Measurements from ENCODE around the gene CEP290.

Gene CEP290

GRCh38 chr12:88167384-88167783 lies 25.5 kb upstream of the CEP290 start:
- no peaks in the 10 kb centered on the region for H3K79me2 ChIP-seq (ENCODE audit: control insufficient read depth, insufficient read depth, low read length)
- no peak overlapping the region for H3K18ac ChIP-seq (ENCODE audit: low read length)
- H3K4me3 ChIP-seq (ENCODE audit: low read length), result no peak overlapping the region
- H3K9ac ChIP-seq (ENCODE audit: low read length), result no peak overlapping the region
- WGBS (ENCODE audit: extremely low coverage, insufficient coverage, low lambda C conversion rate), result no CpG with 5 or more reads among the region's 2 CpGs
- H3K4me2 ChIP-seq (ENCODE audit: low read length), result no peak overlapping the region
- no peak overlapping the region for H2AK5ac ChIP-seq (ENCODE audit: low read length)
- no peaks in the 10 kb centered on the region for H3K79me1 ChIP-seq (ENCODE audit: low read length)
- H3K27ac ChIP-seq (ENCODE audit: low read depth, low read length), result no peak overlapping the region
- no peak overlapping the region for H4K5ac ChIP-seq (ENCODE audit: low read length)
- H2BK15ac ChIP-seq (replicated peaks; ENCODE audit: low read depth), result no peak overlapping the region
- no peak overlapping the region for H3K4ac ChIP-seq (ENCODE audit: low read depth, low read length)
- no peaks in the 10 kb centered on the region for H3K4me1 ChIP-seq (ENCODE audit: control insufficient read depth, low read depth, low read length)
- no peak overlapping the region for H2BK5ac ChIP-seq (ENCODE audit: low read length)
- H3K23ac ChIP-seq (ENCODE audit: low read length), result no peak overlapping the region
- H3K36me3 ChIP-seq (ENCODE audit: control insufficient read depth, insufficient read depth, low read length), result no peaks in the 10 kb centered on the region
- H3K27me3 ChIP-seq (ENCODE audit: insufficient read depth, low read length, poor library complexity), result no peaks in the 10 kb centered on the region
- no peak overlapping the region for H2BK120ac ChIP-seq (ENCODE audit: low read depth, low read length)
- H3K56ac ChIP-seq (ENCODE audit: low read length), result no peak overlapping the region
- no peak overlapping the region for H4K8ac ChIP-seq (ENCODE audit: low read depth, low read length)
- no peak for DNase-seq

- no CpG with 5 or more reads among the region's 1 CpG for WGBS (ENCODE audit: extremely low coverage, insufficient coverage, low lambda C conversion rate)
- no peaks in the 10 kb centered on the region for H3K27me3 ChIP-seq (ENCODE audit: insufficient read depth, low read length, poor library complexity)
- H2BK15ac ChIP-seq (replicated peaks; ENCODE audit: low read depth), result no peak overlapping the region
- no peak overlapping the region for H3K4me3 ChIP-seq (ENCODE audit: low read length)
- no peak overlapping the region for H2AK5ac ChIP-seq (ENCODE audit: low read length)
- H3K79me2 ChIP-seq (ENCODE audit: control insufficient read depth, insufficient read depth, low read length), result no peaks in the 10 kb centered on the region
- no peak for DNase-seq
- no peak overlapping the region for H2BK5ac ChIP-seq (ENCODE audit: low read length)
- H4K5ac ChIP-seq (ENCODE audit: low read length), result no peak overlapping the region
- H3K27ac ChIP-seq (ENCODE audit: low read depth, low read length), result no peak overlapping the region
- no peak overlapping the region for H3K4me2 ChIP-seq (ENCODE audit: low read length)
- H3K56ac ChIP-seq (ENCODE audit: low read length), result no peak overlapping the region
- H3K18ac ChIP-seq (ENCODE audit: low read length), result no peak overlapping the region
- no peak overlapping the region for H3K9ac ChIP-seq (ENCODE audit: low read length)
- no peak overlapping the region for H4K8ac ChIP-seq (ENCODE audit: low read depth, low read length)
- no peak overlapping the region for H2BK120ac ChIP-seq (ENCODE audit: low read depth, low read length)
- H3K79me1 ChIP-seq (ENCODE audit: low read length), result no peaks in the 10 kb centered on the region
- H3K4me1 ChIP-seq (ENCODE audit: control insufficient read depth, low read depth, low read length), result no peaks in the 10 kb centered on the region
- no peaks in the 10 kb centered on the region for H3K36me3 ChIP-seq (ENCODE audit: control insufficient read depth, insufficient read depth, low read length)
- no peak overlapping the region for H3K4ac ChIP-seq (ENCODE audit: low read depth, low read length)
- no peak overlapping the region for H3K23ac ChIP-seq (ENCODE audit: low read length)
Measured at GRCh38 chr12:88166179-88166578, 24.3 kb upstream of the CEP290 start.

- Histone ChIP-seq H4K5ac (ENCODE audit: low read length) (no peak overlapping the region), H3K4me2 (ENCODE audit: low read length) (no peak overlapping the region), H3K4ac (ENCODE audit: low read depth, low read length) (no peak overlapping the region), H3K27me3 (ENCODE audit: insufficient read depth, low read length, poor library complexity) (no peaks in the 10 kb centered on the region), H3K18ac (ENCODE audit: low read length) (no peak overlapping the region), H2BK120ac (ENCODE audit: low read depth, low read length) (peak overlapping the region; percentile 73), H2BK15ac (replicated peaks; ENCODE audit: low read depth) (peak overlapping the region; percentile 57), H3K4me1 (ENCODE audit: control insufficient read depth, low read depth, low read length) (no peaks in the 10 kb centered on the region), H3K9ac (ENCODE audit: low read length) (no peak overlapping the region), H3K79me1 (ENCODE audit: low read length) (no peaks in the 10 kb centered on the region), H3K4me3 (ENCODE audit: low read length) (no peak overlapping the region), H3K79me2 (ENCODE audit: control insufficient read depth, insufficient read depth, low read length) (no peaks in the 10 kb centered on the region), H3K23ac (ENCODE audit: low read length) (no peak overlapping the region), H2BK5ac (ENCODE audit: low read length) (no peak overlapping the region), H3K56ac (ENCODE audit: low read length) (no peak overlapping the region), H2AK5ac (ENCODE audit: low read length) (no peak overlapping the region), H3K36me3 (ENCODE audit: control insufficient read depth, insufficient read depth, low read length) (no peaks in the 10 kb centered on the region), H4K8ac (ENCODE audit: low read depth, low read length) (no peak overlapping the region), H3K27ac (ENCODE audit: low read depth, low read length) (no peak overlapping the region)
- WGBS (ENCODE audit: extremely low coverage, insufficient coverage, low lambda C conversion rate), result no CpG with 5 or more reads among the region's 2 CpGs
- DNase-seq, result no peak
Measured at GRCh38 chr12:88163371-88163770, 21.5 kb upstream of the CEP290 start.

- no peak overlapping the region for H4K8ac ChIP-seq (ENCODE audit: low read depth, low read length)
- no peak for DNase-seq
- H3K9ac ChIP-seq (ENCODE audit: low read length), result no peak overlapping the region
- WGBS (ENCODE audit: extremely low coverage, insufficient coverage, low lambda C conversion rate), result no CpG with 5 or more reads among the region's 1 CpG
- H3K4me2 ChIP-seq (ENCODE audit: low read length), result no peak overlapping the region
- no peak overlapping the region for H3K4me3 ChIP-seq (ENCODE audit: low read length)
- no peak overlapping the region for H2BK5ac ChIP-seq (ENCODE audit: low read length)
- no peaks in the 10 kb centered on the region for H3K36me3 ChIP-seq (ENCODE audit: control insufficient read depth, insufficient read depth, low read length)
- H2AK5ac ChIP-seq (ENCODE audit: low read length), result no peak overlapping the region
- H3K18ac ChIP-seq (ENCODE audit: low read length), result peak overlapping the region; percentile 56
- no peak overlapping the region for H3K23ac ChIP-seq (ENCODE audit: low read length)
- H2BK120ac ChIP-seq (ENCODE audit: low read depth, low read length), result no peak overlapping the region
- no peak overlapping the region for H3K56ac ChIP-seq (ENCODE audit: low read length)
- H2BK15ac ChIP-seq (replicated peaks; ENCODE audit: low read depth), result no peak overlapping the region
- peaks cover 3% of the 10 kb centered on the region for H3K79me2 ChIP-seq (ENCODE audit: control insufficient read depth, insufficient read depth, low read length)
- no peaks in the 10 kb centered on the region for H3K27me3 ChIP-seq (ENCODE audit: insufficient read depth, low read length, poor library complexity)
- H3K4ac ChIP-seq (ENCODE audit: low read depth, low read length), result no peak overlapping the region
- no peaks in the 10 kb centered on the region for H3K4me1 ChIP-seq (ENCODE audit: control insufficient read depth, low read depth, low read length)
- no peak overlapping the region for H3K27ac ChIP-seq (ENCODE audit: low read depth, low read length)
- H3K79me1 ChIP-seq (ENCODE audit: low read length), result no peaks in the 10 kb centered on the region
- no peak overlapping the region for H4K5ac ChIP-seq (ENCODE audit: low read length)
Measured at GRCh38 chr12:88156075-88156654, 14.3 kb upstream of the CEP290 start.

GRCh38 chr12:88153959-88154358 lies 12.1 kb upstream of the CEP290 start:
- no CpG with 5 or more reads among the region's 3 CpGs for WGBS (ENCODE audit: extremely low coverage, insufficient coverage, low lambda C conversion rate)

GRCh38 chr12:88150063-88150462 lies 8.2 kb upstream of the CEP290 start:
- Histone ChIP-seq H3K18ac (ENCODE audit: low read length) (no peak overlapping the region), H3K4me2 (ENCODE audit: low read length) (no peak overlapping the region), H3K56ac (ENCODE audit: low read length) (no peak overlapping the region), H3K27me3 (ENCODE audit: insufficient read depth, low read length, poor library complexity) (no peaks in the 10 kb centered on the region), H3K4me1 (ENCODE audit: control insufficient read depth, low read depth, low read length) (no peaks in the 10 kb centered on the region), H3K4ac (ENCODE audit: low read depth, low read length) (no peak overlapping the region), H3K36me3 (ENCODE audit: control insufficient read depth, insufficient read depth, low read length) (no peaks in the 10 kb centered on the region), H4K8ac (ENCODE audit: low read depth, low read length) (no peak overlapping the region), H3K23ac (ENCODE audit: low read length) (no peak overlapping the region), H3K79me2 (ENCODE audit: control insufficient read depth, insufficient read depth, low read length) (peaks cover 4% of the 10 kb centered on the region), H3K27ac (ENCODE audit: low read depth, low read length) (no peak overlapping the region), H2BK15ac (replicated peaks; ENCODE audit: low read depth) (no peak overlapping the region), H3K9ac (ENCODE audit: low read length) (no peak overlapping the region), H2AK5ac (ENCODE audit: low read length) (no peak overlapping the region), H4K5ac (ENCODE audit: low read length) (no peak overlapping the region), H2BK120ac (ENCODE audit: low read depth, low read length) (no peak overlapping the region), H2BK5ac (ENCODE audit: low read length) (no peak overlapping the region), H3K79me1 (ENCODE audit: low read length) (no peaks in the 10 kb centered on the region), H3K4me3 (ENCODE audit: low read length) (no peak overlapping the region)
- WGBS (ENCODE audit: extremely low coverage, insufficient coverage, low lambda C conversion rate), result no CpG with 5 or more reads among the region's 2 CpGs
- DNase-seq, result peak; percentile 21

More at GRCh38 chr12:88153959-88154358, 12.1 kb upstream of the CEP290 start:
- H3K9ac ChIP-seq (ENCODE audit: low read length), result no peak overlapping the region
- H2BK120ac ChIP-seq (ENCODE audit: low read depth, low read length), result no peak overlapping the region
- peaks cover 3% of the 10 kb centered on the region for H3K79me2 ChIP-seq (ENCODE audit: control insufficient read depth, insufficient read depth, low read length)
- no peak overlapping the region for H3K4ac ChIP-seq (ENCODE audit: low read depth, low read length)
- H3K18ac ChIP-seq (ENCODE audit: low read length), result no peak overlapping the region
- H3K79me1 ChIP-seq (ENCODE audit: low read length), result no peaks in the 10 kb centered on the region
- no peak overlapping the region for H4K5ac ChIP-seq (ENCODE audit: low read length)
- no peaks in the 10 kb centered on the region for H3K27me3 ChIP-seq (ENCODE audit: insufficient read depth, low read length, poor library complexity)
- DNase-seq, result no peak
- H3K36me3 ChIP-seq (ENCODE audit: control insufficient read depth, insufficient read depth, low read length), result no peaks in the 10 kb centered on the region
- H2BK15ac ChIP-seq (replicated peaks; ENCODE audit: low read depth), result no peak overlapping the region
- no peak overlapping the region for H2BK5ac ChIP-seq (ENCODE audit: low read length)
- H4K8ac ChIP-seq (ENCODE audit: low read depth, low read length), result no peak overlapping the region
- no peaks in the 10 kb centered on the region for H3K4me1 ChIP-seq (ENCODE audit: control insufficient read depth, low read depth, low read length)
- H3K4me2 ChIP-seq (ENCODE audit: low read length), result no peak overlapping the region
- H2AK5ac ChIP-seq (ENCODE audit: low read length), result no peak overlapping the region
- no peak overlapping the region for H3K4me3 ChIP-seq (ENCODE audit: low read length)
- no peak overlapping the region for H3K56ac ChIP-seq (ENCODE audit: low read length)
- no peak overlapping the region for H3K23ac ChIP-seq (ENCODE audit: low read length)
- no peak overlapping the region for H3K27ac ChIP-seq (ENCODE audit: low read depth, low read length)
